ENCODE results near the gene SIN3B. TPM values are rescaled to one million over a fixed set of nuclear protein-coding genes. Genes with fewer than 3 reads are reported as not detected.

Gene SIN3B
- total RNA-seq, 2 experiments from 2014 or later, result 27.6 to 28.5 TPM

- no peak for DNase-seq
- no peak for ATAC-seq
- no peaks in the 10 kb centered on the region for H3K4me1 Mint-ChIP-seq
- H3K9me3 Mint-ChIP-seq (ENCODE audit: low read depth), result no peaks in the 10 kb centered on the region
- intact Hi-C loops (cut with DNase I, micrococcal nuclease), result no loop called here
- no peak overlapping the region for H3K4me3 Mint-ChIP-seq
- no peaks in the 10 kb centered on the region for H3K27me3 Mint-ChIP-seq
- no peak overlapping the region for H3K27ac Mint-ChIP-seq
- ChIA-PET POLR2A (no interaction called here), CTCF (interaction anchor here (0.7 kb wide), 1 partner anchor 101 kb away, joined by 4 read pairs; no protein-coding TSS in a partner anchor)
- H3K36me3 Mint-ChIP-seq (ENCODE audit: low read depth), result peaks cover 24% of the 10 kb centered on the region
These were observed 26.9 kb downstream of the SIN3B start for GRCh38 chr19:16856091-16856490.

- ATAC-seq, result no peak
- H3K4me3 Mint-ChIP-seq, result no peak overlapping the region
- DNase-seq, result no peak
- H3K27ac Mint-ChIP-seq, result no peak overlapping the region
- no peaks in the 10 kb centered on the region for H3K9me3 Mint-ChIP-seq (ENCODE audit: low read depth)
- H3K4me1 Mint-ChIP-seq, result no peaks in the 10 kb centered on the region
- H3K27me3 Mint-ChIP-seq, result no peaks in the 10 kb centered on the region
- CTCF ChIA-PET, result no interaction called here
- peaks cover 16% of the 10 kb centered on the region for H3K36me3 Mint-ChIP-seq (ENCODE audit: low read depth)
- intact Hi-C loops (cut with DNase I, micrococcal nuclease), result no loop called here
- POLR2A ChIA-PET, result no interaction called here
These were observed 30.4 kb downstream of the SIN3B start for GRCh38 chr19:16859626-16860025.

- H3K27ac Mint-ChIP-seq, result no peak overlapping the region
- ChIA-PET POLR2A (no interaction called here), CTCF (no interaction called here)
- no peak for DNase-seq
- no peaks in the 10 kb centered on the region for H3K27me3 Mint-ChIP-seq
- intact Hi-C loops (cut with DNase I, micrococcal nuclease), result no loop called here
- H3K9me3 Mint-ChIP-seq (ENCODE audit: low read depth), result no peaks in the 10 kb centered on the region
- no peaks in the 10 kb centered on the region for H3K4me1 Mint-ChIP-seq
- peaks cover 16% of the 10 kb centered on the region for H3K36me3 Mint-ChIP-seq (ENCODE audit: low read depth)
- no peak for ATAC-seq
- H3K4me3 Mint-ChIP-seq, result no peak overlapping the region
These were observed 30.9 kb downstream of the SIN3B start for GRCh38 chr19:16860118-16860517.

GRCh38 chr19:16861011-16861410 is 31.8 kb downstream of the SIN3B start:
- Mint-ChIP-seq H3K9me3 (ENCODE audit: low read depth) (no peaks in the 10 kb centered on the region), H3K27me3 (no peaks in the 10 kb centered on the region), H3K36me3 (ENCODE audit: low read depth) (peaks cover 21% of the 10 kb centered on the region), H3K4me3 (no peak overlapping the region), H3K27ac (no peak overlapping the region), H3K4me1 (no peaks in the 10 kb centered on the region)
- ChIA-PET CTCF (no interaction called here), POLR2A (no interaction called here)
- DNase-seq (no peak), ATAC-seq (no peak)
- intact Hi-C loops (cut with DNase I, micrococcal nuclease), result no loop called here

- DNase-seq (no peak), ATAC-seq (no peak)
- Mint-ChIP-seq H3K27ac (no peak overlapping the region), H3K27me3 (no peaks in the 10 kb centered on the region), H3K4me1 (no peaks in the 10 kb centered on the region), H3K9me3 (ENCODE audit: low read depth) (no peaks in the 10 kb centered on the region), H3K36me3 (ENCODE audit: low read depth) (peaks cover 20% of the 10 kb centered on the region), H3K4me3 (no peak overlapping the region)
- ChIA-PET CTCF (no interaction called here), POLR2A (no interaction called here)
- intact Hi-C loops (cut with DNase I, micrococcal nuclease), result no loop called here
These were observed 32.6 kb downstream of the SIN3B start for GRCh38 chr19:16861834-16862233.

- ATAC-seq (no peak), DNase-seq (no peak)
- intact Hi-C loops (cut with DNase I, micrococcal nuclease), result no loop called here
- Mint-ChIP-seq H3K4me1 (no peaks in the 10 kb centered on the region), H3K36me3 (ENCODE audit: low read depth) (peaks cover 23% of the 10 kb centered on the region), H3K4me3 (no peak overlapping the region), H3K27ac (no peak overlapping the region), H3K27me3 (no peaks in the 10 kb centered on the region), H3K9me3 (ENCODE audit: low read depth) (no peaks in the 10 kb centered on the region)
- ChIA-PET POLR2A (no interaction called here), CTCF (no interaction called here)
These were observed 33.7 kb downstream of the SIN3B start for GRCh38 chr19:16862826-16863415.

GRCh38 chr19:16867211-16867610 is 38.0 kb downstream of the SIN3B start:
- Mint-ChIP-seq H3K27ac (no peak overlapping the region), H3K27me3 (no peaks in the 10 kb centered on the region), H3K36me3 (ENCODE audit: low read depth) (peaks cover 30% of the 10 kb centered on the region), H3K4me1 (no peaks in the 10 kb centered on the region), H3K9me3 (ENCODE audit: low read depth) (no peaks in the 10 kb centered on the region), H3K4me3 (no peak overlapping the region)
- POLR2A ChIA-PET, result no interaction called here
- intact Hi-C loops (cut with DNase I, micrococcal nuclease), result no loop called here
- CTCF ChIA-PET, result no interaction called here
- ATAC-seq (no peak), DNase-seq (no peak)

- DNase-seq (no peak), ATAC-seq (no peak)
- Mint-ChIP-seq H3K27me3 (no peaks in the 10 kb centered on the region), H3K9me3 (ENCODE audit: low read depth) (no peaks in the 10 kb centered on the region), H3K4me1 (no peaks in the 10 kb centered on the region), H3K27ac (no peak overlapping the region), H3K4me3 (no peak overlapping the region), H3K36me3 (ENCODE audit: low read depth) (peaks cover 33% of the 10 kb centered on the region)
- intact Hi-C loops (cut with DNase I, micrococcal nuclease), result no loop called here
- POLR2A ChIA-PET, result no interaction called here
- CTCF ChIA-PET, result no interaction called here
These were observed 39.4 kb downstream of the SIN3B start for GRCh38 chr19:16868423-16869130.

GRCh38 chr19:16869331-16869972 is 40.3 kb downstream of the SIN3B start:
- H3K4me3 Mint-ChIP-seq, result no peak overlapping the region
- no peak for ATAC-seq
- intact Hi-C loops (cut with DNase I, micrococcal nuclease), result no loop called here
- ChIA-PET POLR2A (no interaction called here), CTCF (no interaction called here)
- H3K4me1 Mint-ChIP-seq, result peaks cover 4% of the 10 kb centered on the region
- peaks cover 36% of the 10 kb centered on the region for H3K36me3 Mint-ChIP-seq (ENCODE audit: low read depth)
- H3K9me3 Mint-ChIP-seq (ENCODE audit: low read depth), result no peaks in the 10 kb centered on the region
- DNase-seq, result no peak
- no peaks in the 10 kb centered on the region for H3K27me3 Mint-ChIP-seq
- H3K27ac Mint-ChIP-seq, result no peak overlapping the region

- no peak for DNase-seq
- H3K4me1 Mint-ChIP-seq, result peaks cover 9% of the 10 kb centered on the region
- no peaks in the 10 kb centered on the region for H3K9me3 Mint-ChIP-seq (ENCODE audit: low read depth)
- ATAC-seq, result no peak
- H3K4me3 Mint-ChIP-seq, result no peak overlapping the region
- H3K27ac Mint-ChIP-seq, result no peak overlapping the region
- ChIA-PET CTCF (interaction anchor here (0.5 kb wide), 1 partner anchor 865 kb away, joined by 3 read pairs; no protein-coding TSS in a partner anchor), POLR2A (no interaction called here)
- H3K36me3 Mint-ChIP-seq (ENCODE audit: low read depth), result peaks cover 39% of the 10 kb centered on the region
- no peaks in the 10 kb centered on the region for H3K27me3 Mint-ChIP-seq
- intact Hi-C loops (cut with DNase I, micrococcal nuclease), result no loop called here
These were observed 42.7 kb downstream of the SIN3B start for GRCh38 chr19:16871871-16872270.

- H3K36me3 Mint-ChIP-seq (ENCODE audit: low read depth), result peaks cover 37% of the 10 kb centered on the region
- H3K4me1 Mint-ChIP-seq, result peaks cover 9% of the 10 kb centered on the region
- ATAC-seq, result no peak
- CTCF ChIA-PET, result interaction anchor here (0.6 kb wide), 1 partner anchor 229 kb away, joined by 3 read pairs; no protein-coding TSS in a partner anchor
- intact Hi-C loops (cut with DNase I, micrococcal nuclease), result no loop called here
- H3K27ac Mint-ChIP-seq, result no peak overlapping the region
- POLR2A ChIA-PET, result no interaction called here
- H3K27me3 Mint-ChIP-seq, result no peaks in the 10 kb centered on the region
- no peak for DNase-seq
- no peak overlapping the region for H3K4me3 Mint-ChIP-seq
- no peaks in the 10 kb centered on the region for H3K9me3 Mint-ChIP-seq (ENCODE audit: low read depth)
These were observed 43.5 kb downstream of the SIN3B start for GRCh38 chr19:16872728-16873127.

GRCh38 chr19:16873594-16873993 is 44.4 kb downstream of the SIN3B start:
- Mint-ChIP-seq H3K27me3 (no peaks in the 10 kb centered on the region), H3K9me3 (ENCODE audit: low read depth) (no peaks in the 10 kb centered on the region), H3K36me3 (ENCODE audit: low read depth) (peaks cover 34% of the 10 kb centered on the region), H3K4me3 (no peak overlapping the region), H3K27ac (no peak overlapping the region), H3K4me1 (peaks cover 9% of the 10 kb centered on the region)
- ATAC-seq (no peak), DNase-seq (no peak)
- intact Hi-C loops (cut with DNase I, micrococcal nuclease), result no loop called here
- ChIA-PET CTCF (no interaction called here), POLR2A (no interaction called here)
